Measurements from ENCODE around the gene CRYBA4.

Gene CRYBA4

DNA sequence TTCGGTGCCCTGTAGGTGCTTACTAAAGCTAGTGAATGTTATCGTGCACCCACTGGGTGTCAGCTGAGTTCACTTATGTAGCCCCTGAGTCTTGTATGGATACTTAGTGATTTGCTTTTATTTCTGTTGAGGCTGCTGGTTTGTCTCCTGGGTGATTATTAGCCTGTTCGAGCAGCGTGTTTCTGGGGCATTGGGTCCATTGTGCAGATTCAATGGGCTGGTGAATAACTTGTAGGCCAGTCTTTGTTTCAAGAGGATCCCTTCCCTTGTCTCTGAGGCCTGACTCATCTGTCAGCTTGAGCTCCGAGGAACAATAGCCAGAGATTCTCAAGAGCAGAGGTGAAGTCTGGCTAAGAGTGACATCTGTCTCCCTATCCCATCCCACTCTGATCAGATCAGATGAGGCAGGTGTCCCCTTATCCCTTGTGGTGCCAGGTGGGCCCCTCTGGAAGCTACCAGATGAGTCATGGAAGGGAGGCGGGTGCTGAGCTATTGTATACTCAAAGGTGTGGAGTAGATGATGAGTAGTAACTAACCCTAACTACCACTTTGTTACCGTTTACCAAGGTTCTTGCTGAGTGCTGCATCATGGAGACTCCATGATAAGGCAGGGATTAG is 39.3 kb downstream of the CRYBA4 start:
- in situ Hi-C loops (cut with HindIII; ENCODE audit: low pct_ligation_motif_present, low sequenced_read_pairs), result no loop called here
- no peaks in the 10 kb centered on the region for H3K36me3 ChIP-seq (replicated peaks)
- H3K27ac ChIP-seq, result no peak overlapping the region
- TF ChIP-seq, protein P1, sequence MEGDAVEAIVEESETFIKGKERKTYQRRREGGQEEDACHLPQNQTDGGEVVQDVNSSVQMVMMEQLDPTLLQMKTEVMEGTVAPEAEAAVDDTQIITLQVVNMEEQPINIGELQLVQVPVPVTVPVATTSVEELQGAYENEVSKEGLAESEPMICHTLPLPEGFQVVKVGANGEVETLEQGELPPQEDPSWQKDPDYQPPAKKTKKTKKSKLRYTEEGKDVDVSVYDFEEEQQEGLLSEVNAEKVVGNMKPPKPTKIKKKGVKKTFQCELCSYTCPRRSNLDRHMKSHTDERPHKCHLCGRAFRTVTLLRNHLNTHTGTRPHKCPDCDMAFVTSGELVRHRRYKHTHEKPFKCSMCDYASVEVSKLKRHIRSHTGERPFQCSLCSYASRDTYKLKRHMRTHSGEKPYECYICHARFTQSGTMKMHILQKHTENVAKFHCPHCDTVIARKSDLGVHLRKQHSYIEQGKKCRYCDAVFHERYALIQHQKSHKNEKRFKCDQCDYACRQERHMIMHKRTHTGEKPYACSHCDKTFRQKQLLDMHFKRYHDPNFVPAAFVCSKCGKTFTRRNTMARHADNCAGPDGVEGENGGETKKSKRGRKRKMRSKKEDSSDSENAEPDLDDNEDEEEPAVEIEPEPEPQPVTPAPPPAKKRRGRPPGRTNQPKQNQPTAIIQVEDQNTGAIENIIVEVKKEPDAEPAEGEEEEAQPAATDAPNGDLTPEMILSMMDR (IDR thresholded peaks at IDR 0.05; ENCODE audit: low read depth, low read length, missing control alignments), result no peak
- no peak for DNase-seq
- no peak overlapping the region for H3K4me3 ChIP-seq (ENCODE audit: low read depth, low read length)
- peaks cover 10% of the 10 kb centered on the region for H3K27me3 ChIP-seq (replicated peaks)

DNA sequence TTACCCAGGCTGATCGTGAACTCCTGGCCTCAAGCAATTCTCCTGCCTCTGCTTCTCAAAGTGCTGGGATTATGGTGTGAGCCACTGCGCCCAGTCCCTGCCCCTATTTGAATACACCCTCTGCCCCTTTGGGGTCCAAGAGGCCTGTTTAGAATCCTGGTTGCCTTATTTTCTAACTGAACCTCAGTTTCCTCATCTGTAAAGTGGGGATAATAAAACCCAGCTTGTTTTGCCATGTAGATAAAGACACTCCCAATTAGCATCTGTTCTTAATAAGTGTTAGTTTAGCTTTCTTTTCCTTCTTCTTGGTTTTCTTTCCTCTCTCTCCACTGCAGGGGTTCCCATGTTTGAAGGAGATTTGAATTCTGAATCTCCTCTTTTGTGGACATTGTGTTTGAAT is 40.4 kb downstream of the CRYBA4 start:
- Histone ChIP-seq H3K36me3 (replicated peaks) (no peaks in the 10 kb centered on the region), H3K27me3 (replicated peaks) (peaks cover 6% of the 10 kb centered on the region), H3K27ac (no peak overlapping the region), H3K4me3 (ENCODE audit: low read depth, low read length) (no peak overlapping the region)
- TF ChIP-seq, protein P1 (IDR thresholded peaks at IDR 0.05; ENCODE audit: low read depth, low read length, missing control alignments), result no peak
- in situ Hi-C loops (cut with HindIII; ENCODE audit: low pct_ligation_motif_present, low sequenced_read_pairs), result no loop called here
- DNase-seq, result no peak

DNA sequence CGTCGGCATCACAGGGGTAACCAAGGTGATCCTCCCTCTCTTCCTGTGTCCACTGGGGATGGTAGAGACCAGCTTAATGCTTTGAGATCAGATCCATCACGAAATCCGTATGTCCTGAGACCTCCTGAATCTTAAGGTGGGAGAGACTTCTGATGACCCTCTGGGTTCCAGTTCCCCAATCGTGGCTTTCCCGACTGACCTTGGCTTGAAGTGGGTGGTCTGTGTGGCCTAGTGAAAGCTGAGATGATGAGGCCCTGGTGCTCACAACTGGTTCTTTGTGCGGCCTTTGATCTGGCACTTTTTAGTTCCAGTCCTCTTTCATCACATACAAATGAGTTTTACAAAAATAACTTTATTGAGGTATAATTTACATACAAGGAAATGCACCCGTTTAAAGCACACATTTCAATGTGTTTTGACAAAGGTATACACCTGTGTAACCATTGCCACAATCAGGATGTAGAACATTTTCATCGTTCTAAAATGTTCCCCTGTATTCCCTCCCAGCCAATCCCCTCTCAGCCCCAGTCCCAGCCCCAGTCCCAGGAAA is 41.7 kb downstream of the CRYBA4 start:
- Histone ChIP-seq H3K4me3 (ENCODE audit: low read depth, low read length) (no peak overlapping the region), H3K36me3 (replicated peaks) (no peaks in the 10 kb centered on the region), H3K27ac (no peak overlapping the region), H3K27me3 (replicated peaks) (no peaks in the 10 kb centered on the region)
- in situ Hi-C loops (cut with HindIII; ENCODE audit: low pct_ligation_motif_present, low sequenced_read_pairs), result no loop called here
- TF ChIP-seq, protein P1 (IDR thresholded peaks at IDR 0.05; ENCODE audit: low read depth, low read length, missing control alignments), result no peak
- no peak for DNase-seq

DNA sequence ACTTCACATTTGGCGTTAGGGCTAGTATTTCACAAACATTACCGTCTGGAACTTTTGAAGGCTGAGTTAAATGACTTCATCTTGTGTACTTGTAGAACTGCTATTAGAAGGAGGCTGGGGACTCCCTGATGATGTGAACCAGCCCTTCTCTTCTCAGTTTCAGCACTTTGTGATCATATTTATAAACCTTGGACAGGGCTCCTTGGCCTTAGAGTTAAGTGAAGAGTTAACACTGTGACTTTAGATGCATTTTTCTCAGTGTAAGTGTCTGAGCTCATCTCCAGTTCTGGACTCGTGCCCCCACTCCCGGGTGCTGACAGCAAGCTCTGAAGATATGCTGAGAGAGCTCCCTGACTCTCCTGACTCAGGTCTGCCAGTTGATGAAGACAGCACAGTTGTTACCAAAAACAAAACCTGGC is 44.1 kb downstream of the CRYBA4 start:
- DNase-seq, result peak; percentile 61
- no peaks in the 10 kb centered on the region for H3K36me3 ChIP-seq (replicated peaks)
- in situ Hi-C loops (cut with HindIII; ENCODE audit: low pct_ligation_motif_present, low sequenced_read_pairs), result no loop called here
- TF ChIP-seq, protein P1 (IDR thresholded peaks at IDR 0.05; ENCODE audit: low read depth, low read length, missing control alignments), result no peak
- no peaks in the 10 kb centered on the region for H3K27me3 ChIP-seq (replicated peaks)
- no peak overlapping the region for H3K27ac ChIP-seq
- H3K4me3 ChIP-seq (ENCODE audit: low read depth, low read length), result no peak overlapping the region

DNA sequence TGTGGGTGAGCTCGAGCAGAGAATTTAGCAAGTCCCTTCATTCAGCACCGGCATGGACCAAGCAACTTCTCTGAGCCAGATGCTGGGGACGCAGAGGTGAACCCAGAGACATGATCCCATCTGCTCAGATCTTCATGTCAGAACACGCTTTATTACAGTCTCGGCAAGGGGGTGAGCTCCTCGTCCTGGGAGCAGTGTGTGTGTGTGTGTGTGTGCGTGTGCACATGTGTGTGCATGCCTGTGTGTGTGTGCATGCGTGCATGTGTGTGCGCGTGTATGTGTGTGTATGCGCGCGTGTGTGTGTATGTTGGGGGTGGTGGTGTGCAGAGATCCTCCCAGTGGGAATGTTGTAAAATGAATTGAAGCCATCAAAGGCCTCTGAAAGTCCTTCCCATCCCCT is 45.4 kb downstream of the CRYBA4 start:
- no peak overlapping the region for H3K4me3 ChIP-seq (ENCODE audit: low read depth, low read length)
- in situ Hi-C loops (cut with HindIII; ENCODE audit: low pct_ligation_motif_present, low sequenced_read_pairs), result no loop called here
- no peaks in the 10 kb centered on the region for H3K36me3 ChIP-seq (replicated peaks)
- TF ChIP-seq, protein P1 (IDR thresholded peaks at IDR 0.05; ENCODE audit: low read depth, low read length, missing control alignments), result no peak
- H3K27ac ChIP-seq, result no peak overlapping the region
- no peaks in the 10 kb centered on the region for H3K27me3 ChIP-seq (replicated peaks)
- DNase-seq, result no peak

DNA sequence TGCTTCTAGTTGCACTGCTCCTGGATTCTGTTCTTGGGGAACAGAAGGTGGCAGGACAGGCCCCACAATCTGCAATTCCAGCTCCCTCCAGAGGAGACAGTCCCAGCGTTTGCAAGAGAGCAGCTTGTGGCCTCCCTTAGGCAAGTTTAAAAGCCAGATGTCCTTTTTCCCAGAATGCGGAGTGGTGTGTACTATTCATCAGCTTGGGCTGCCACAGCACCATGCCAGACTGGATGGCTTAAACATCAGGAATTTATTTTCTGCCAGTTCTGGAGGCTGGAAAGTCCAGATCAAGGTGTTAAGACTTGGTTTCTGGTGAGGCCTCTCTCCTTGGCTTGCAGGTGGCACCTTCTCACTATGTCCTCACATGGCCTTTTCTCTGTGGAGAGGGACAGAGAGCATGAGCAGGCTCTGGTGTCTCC is 47.3 kb downstream of the CRYBA4 start:
- H3K27me3 ChIP-seq (replicated peaks), result no peaks in the 10 kb centered on the region
- DNase-seq, result peak; percentile 40
- TF ChIP-seq, protein P1 (IDR thresholded peaks at IDR 0.05; ENCODE audit: low read depth, low read length, missing control alignments), result peak; percentile 79
- in situ Hi-C loops (cut with HindIII; ENCODE audit: low pct_ligation_motif_present, low sequenced_read_pairs), result no loop called here
- no peaks in the 10 kb centered on the region for H3K36me3 ChIP-seq (replicated peaks)
- H3K27ac ChIP-seq, result no peak overlapping the region
- no peak overlapping the region for H3K4me3 ChIP-seq (ENCODE audit: low read depth, low read length)
